HepG2 (cell line): ENCODE data around the gene ZFP36L2. TPM values are rescaled to one million over a fixed set of nuclear protein-coding genes. Genes with fewer than 3 reads are reported as not detected.

ENCODE experiments used
- HOXA5 ChIP-seq: sonication (generic); formaldehyde crosslinking; IDR thresholded peaks from 2 replicates; pipeline ENCODE4 v1.4.0; 2020; ENCODE audit warnings: missing genetic modification reagents
- MTA1 ChIP-seq: sonication (generic); formaldehyde crosslinking; IDR thresholded peaks from 2 replicates; pipeline ENCODE4 v1.4.0; 2020; ENCODE audit warnings: missing genetic modification reagents, mild to moderate bottlenecking, borderline replicate concordance
- NCOA2 ChIP-seq: sonication (generic); formaldehyde crosslinking; IDR thresholded peaks from 2 replicates; pipeline ENCODE4 v1.8.0; 2022; ENCODE audit warnings: inconsistent platforms
- REXO4 ChIP-seq: sonication (generic); formaldehyde crosslinking; IDR thresholded peaks from 2 replicates; pipeline ENCODE4 v1.8.0; 2022; ENCODE audit warnings: missing genetic modification reagents, mild to moderate bottlenecking, borderline replicate concordance
- TAF1 ChIP-seq: sonication (generic); formaldehyde crosslinking; IDR thresholded peaks from 2 replicates; pipeline ENCODE4 v1.4.0; 2020; ENCODE audit warnings: missing genetic modification reagents
- TCF7L2 ChIP-seq: IDR thresholded peaks from 2 replicates; pipeline ENCODE4 v1.6.1; 2011; ENCODE audit warnings: mild to moderate bottlenecking, low read depth, low read length, moderate library complexity
- ZKSCAN5 ChIP-seq: sonication (generic); formaldehyde crosslinking; IDR thresholded peaks from 2 replicates; pipeline ENCODE4 v1.5.1; 2020; ENCODE audit warnings: mild to moderate bottlenecking, missing genetic modification reagents
- ZNF33B ChIP-seq: sonication (generic); formaldehyde crosslinking; IDR thresholded peaks from 2 replicates; pipeline ENCODE4 v1.5.1; 2020; ENCODE audit warnings: mild to moderate bottlenecking, missing genetic modification reagents
- ZNF451 ChIP-seq: sonication (generic); formaldehyde crosslinking; IDR thresholded peaks from 2 replicates; pipeline ENCODE4 v1.5.0; 2020; ENCODE audit warnings: mild to moderate bottlenecking, missing genetic modification reagents
- ZNF558 ChIP-seq: sonication (generic); formaldehyde crosslinking; IDR thresholded peaks from 2 replicates; pipeline ENCODE4 v1.9.0; 2022; ENCODE audit warnings: mild to moderate bottlenecking, missing genetic modification reagents, borderline replicate concordance
- ZSCAN21 ChIP-seq: sonication (generic); formaldehyde crosslinking; IDR thresholded peaks from 2 replicates; pipeline ENCODE4 v1.8.0; 2022; ENCODE audit warnings: mild to moderate bottlenecking, missing genetic modification reagents, moderate library complexity, borderline replicate concordance
- polyA plus RNA-seq, 8 experiments: library from polyadenylated mRNA; depleted of rRNA in 3 of 8; stranded (reverse) in 7 of 8; unstranded in 1 of 8; fragments of >200 nt; fragmentation: Illumina TruSeq in 4 of 8; extraction: Trizol in 4 of 8; gene quantifications; 2 replicates each; pipeline versions ENCODE4 v1.2.1 to v1.2.3, GENCODE V29; 2011 to 2016; ENCODE audit warnings: low read depth in 4 of 8, missing spikeins in 1 of 8, mixed read lengths in 1 of 8; ENCODE audit not compliant: insufficient read depth in 1 of 8
- total RNA-seq, 5 experiments: library from RNA; depleted of rRNA; stranded (reverse); fragments of >200 nt; fragmentation: Illumina TruSeq; extraction: Trizol; gene quantifications; 2 replicates each; pipeline ENCODE4 v1.2.3, GENCODE V29; 2016; ENCODE audit warnings: low read depth in 1 of 5
- TF ChIP-seq, protein P1 (sequence below): sonication (generic); formaldehyde crosslinking; IDR thresholded peaks from 2 replicates; pipeline ENCODE4 v1.8.0; 2022; ENCODE audit warnings: low read depth, missing genetic modification reagents
- TF ChIP-seq, protein P2 (sequence below): sonication (generic); formaldehyde crosslinking; IDR thresholded peaks from 2 replicates; pipeline ENCODE4 v1.5.1; 2020; ENCODE audit warnings: mild to moderate bottlenecking, missing genetic modification reagents, borderline replicate concordance
- TF ChIP-seq, protein P3 (sequence below): sonication (generic); formaldehyde crosslinking; IDR thresholded peaks from 2 replicates; pipeline ENCODE4 v1.4.0; 2020; ENCODE audit warnings: missing genetic modification reagents
- TF ChIP-seq, protein P4 (sequence below): IDR thresholded peaks from 2 replicates; pipeline ENCODE4 v1.6.1; 2016; ENCODE audit warnings: low read depth
- TF ChIP-seq, protein P5 (sequence below): sonication (generic); formaldehyde crosslinking; IDR thresholded peaks from 2 replicates; pipeline ENCODE4 v1.4.0; 2020; ENCODE audit warnings: missing genetic modification reagents, borderline replicate concordance

Gene ZFP36L2
- total and polyA plus RNA-seq, 2 of the 13 experiments (the other 11 are each of a cell fraction or from before 2014, with no cell fraction given) = 11.2 to 21.8 TPM

DNA sequence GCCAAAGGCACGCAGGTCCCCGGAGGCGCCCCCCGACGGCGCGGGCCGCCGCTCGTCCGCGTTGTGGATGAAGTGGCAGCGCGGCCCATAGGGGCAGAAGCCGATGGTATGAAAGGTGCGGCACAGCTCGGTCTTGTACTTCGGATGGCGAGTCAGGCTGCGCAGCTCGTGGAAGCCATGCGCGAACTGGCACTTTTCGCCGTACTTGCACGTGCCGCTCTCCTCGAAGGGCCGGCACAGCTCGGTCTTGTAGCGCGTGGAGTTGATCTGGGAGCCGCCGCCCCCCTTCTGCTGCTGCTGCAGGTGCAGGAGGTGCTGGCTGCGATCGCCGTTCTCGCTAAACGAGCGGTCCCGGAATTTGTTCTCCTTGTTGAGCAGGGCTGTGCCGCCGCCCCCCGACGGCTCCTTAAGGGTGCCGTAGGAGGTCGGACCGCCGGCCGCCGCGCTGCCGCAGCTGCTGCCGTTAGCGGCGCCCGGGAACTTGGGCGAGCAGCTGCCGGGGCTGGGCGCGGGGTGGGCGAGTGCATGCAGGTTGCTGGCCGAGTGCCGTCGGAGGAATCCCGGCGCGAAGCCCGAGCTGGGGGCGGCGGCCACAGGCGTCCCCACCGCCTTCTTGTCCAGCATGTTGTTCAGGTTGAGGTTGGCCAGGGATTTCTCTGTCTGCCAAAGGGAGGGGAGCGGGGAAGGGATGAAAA is 1.2 kb downstream of the ZFP36L2 start (continued):
- TF ChIP-seq, protein P1, sequence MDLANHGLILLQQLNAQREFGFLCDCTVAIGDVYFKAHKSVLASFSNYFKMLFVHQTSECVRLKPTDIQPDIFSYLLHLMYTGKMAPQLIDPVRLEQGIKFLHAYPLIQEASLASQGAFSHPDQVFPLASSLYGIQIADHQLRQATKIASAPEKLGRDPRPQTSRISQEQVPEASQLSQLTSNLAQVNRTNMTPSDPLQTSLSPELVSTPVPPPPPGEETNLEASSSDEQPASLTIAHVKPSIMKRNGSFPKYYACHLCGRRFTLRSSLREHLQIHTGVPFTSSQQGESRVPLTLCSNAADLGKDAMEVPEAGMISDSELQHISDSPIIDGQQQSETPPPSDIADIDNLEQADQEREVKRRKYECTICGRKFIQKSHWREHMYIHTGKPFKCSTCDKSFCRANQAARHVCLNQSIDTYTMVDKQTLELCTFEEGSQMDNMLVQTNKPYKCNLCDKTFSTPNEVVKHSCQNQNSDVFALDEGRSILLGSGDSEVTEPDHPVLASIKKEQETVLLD (CRISPR knock-in tag) = peak; percentile 57
- TF ChIP-seq, protein P2, sequence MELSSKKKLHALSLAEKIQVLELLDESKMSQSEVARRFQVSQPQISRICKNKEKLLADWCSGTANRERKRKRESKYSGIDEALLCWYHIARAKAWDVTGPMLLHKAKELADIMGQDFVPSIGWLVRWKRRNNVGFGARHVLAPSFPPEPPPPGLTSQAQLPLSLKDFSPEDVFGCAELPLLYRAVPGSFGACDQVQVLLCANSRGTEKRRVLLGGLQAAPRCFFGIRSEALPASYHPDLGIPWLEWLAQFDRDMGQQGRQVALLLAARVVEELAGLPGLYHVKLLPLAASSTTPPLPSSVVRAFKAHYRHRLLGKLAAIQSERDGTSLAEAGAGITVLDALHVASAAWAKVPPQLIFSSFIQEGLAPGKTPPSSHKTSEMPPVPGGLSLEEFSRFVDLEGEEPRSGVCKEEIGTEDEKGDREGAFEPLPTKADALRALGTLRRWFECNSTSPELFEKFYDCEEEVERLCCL = no peak
- TF ChIP-seq ZNF558 (CRISPR knock-in tag) (peak; percentile 54; the same call in 1 of the 2 replicates), ZSCAN21 (CRISPR knock-in tag) (no peak; the same call in none of the 2 replicates), ZNF451 (CRISPR knock-in tag) (peak; percentile 61; the same call in 1 of the 2 replicates), REXO4 (no peak), TCF7L2 (no peak), ZKSCAN5 (CRISPR knock-in tag) (no peak), NCOA2 (CRISPR knock-in tag) (no peak), MTA1 (no peak; the same call in 1 of the 2 replicates), TAF1 (CRISPR knock-in tag) (no peak), ZNF33B (CRISPR knock-in tag) (no peak), HOXA5 (CRISPR knock-in tag) (no peak)
- TF ChIP-seq, protein P3, sequence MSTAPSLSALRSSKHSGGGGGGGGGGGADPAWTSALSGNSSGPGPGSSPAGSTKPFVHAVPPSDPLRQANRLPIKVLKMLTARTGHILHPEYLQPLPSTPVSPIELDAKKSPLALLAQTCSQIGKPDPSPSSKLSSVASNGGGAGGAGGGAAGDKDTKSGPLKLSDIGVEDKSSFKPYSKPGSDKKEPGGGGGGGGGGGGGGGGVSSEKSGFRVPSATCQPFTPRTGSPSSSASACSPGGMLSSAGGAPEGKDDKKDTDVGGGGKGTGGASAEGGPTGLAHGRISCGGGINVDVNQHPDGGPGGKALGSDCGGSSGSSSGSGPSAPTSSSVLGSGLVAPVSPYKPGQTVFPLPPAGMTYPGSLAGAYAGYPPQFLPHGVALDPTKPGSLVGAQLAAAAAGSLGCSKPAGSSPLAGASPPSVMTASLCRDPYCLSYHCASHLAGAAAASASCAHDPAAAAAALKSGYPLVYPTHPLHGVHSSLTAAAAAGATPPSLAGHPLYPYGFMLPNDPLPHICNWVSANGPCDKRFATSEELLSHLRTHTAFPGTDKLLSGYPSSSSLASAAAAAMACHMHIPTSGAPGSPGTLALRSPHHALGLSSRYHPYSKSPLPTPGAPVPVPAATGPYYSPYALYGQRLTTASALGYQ (CRISPR knock-in tag) = peak; percentile 20; the same call in 1 of the 2 replicates
- TF ChIP-seq, protein P4, sequence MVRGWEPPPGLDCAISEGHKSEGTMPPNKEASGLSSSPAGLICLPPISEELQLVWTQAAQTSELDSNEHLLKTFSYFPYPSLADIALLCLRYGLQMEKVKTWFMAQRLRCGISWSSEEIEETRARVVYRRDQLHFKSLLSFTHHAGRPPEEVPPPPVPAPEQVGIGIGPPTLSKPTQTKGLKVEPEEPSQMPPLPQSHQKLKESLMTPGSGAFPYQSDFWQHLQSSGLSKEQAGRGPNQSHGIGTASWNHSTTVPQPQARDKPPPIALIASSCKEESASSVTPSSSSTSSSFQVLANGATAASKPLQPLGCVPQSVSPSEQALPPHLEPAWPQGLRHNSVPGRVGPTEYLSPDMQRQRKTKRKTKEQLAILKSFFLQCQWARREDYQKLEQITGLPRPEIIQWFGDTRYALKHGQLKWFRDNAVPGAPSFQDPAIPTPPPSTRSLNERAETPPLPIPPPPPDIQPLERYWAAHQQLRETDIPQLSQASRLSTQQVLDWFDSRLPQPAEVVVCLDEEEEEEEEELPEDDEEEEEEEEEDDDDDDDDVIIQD (CRISPR knock-in tag) = no peak
- TF ChIP-seq, protein P5, sequence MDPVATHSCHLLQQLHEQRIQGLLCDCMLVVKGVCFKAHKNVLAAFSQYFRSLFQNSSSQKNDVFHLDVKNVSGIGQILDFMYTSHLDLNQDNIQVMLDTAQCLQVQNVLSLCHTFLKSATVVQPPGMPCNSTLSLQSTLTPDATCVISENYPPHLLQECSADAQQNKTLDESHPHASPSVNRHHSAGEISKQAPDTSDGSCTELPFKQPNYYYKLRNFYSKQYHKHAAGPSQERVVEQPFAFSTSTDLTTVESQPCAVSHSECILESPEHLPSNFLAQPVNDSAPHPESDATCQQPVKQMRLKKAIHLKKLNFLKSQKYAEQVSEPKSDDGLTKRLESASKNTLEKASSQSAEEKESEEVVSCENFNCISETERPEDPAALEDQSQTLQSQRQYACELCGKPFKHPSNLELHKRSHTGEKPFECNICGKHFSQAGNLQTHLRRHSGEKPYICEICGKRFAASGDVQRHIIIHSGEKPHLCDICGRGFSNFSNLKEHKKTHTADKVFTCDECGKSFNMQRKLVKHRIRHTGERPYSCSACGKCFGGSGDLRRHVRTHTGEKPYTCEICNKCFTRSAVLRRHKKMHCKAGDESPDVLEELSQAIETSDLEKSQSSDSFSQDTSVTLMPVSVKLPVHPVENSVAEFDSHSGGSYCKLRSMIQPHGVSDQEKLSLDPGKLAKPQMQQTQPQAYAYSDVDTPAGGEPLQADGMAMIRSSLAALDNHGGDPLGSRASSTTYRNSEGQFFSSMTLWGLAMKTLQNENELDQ (CRISPR knock-in tag) = no peak
